GF-D8 (cell line): Measurements from ENCODE around the gene RGL1.
"Not testable (repeated sequence)": the region's sequence is repeated elsewhere in the genome, so short reads cannot be mapped to it uniquely, and the experiment has no call there.

Source experiments
- DNase-seq: peaks from one replicate; lab custom pipeline; 2025; lab: John Stamatoyannopoulos, UW

RGL1 gene

GRCh38 chr1:183785921-183786320 lies 19.0 kb upstream of the RGL1 start:
- DNase-seq, result not testable (repeated sequence)

GRCh38 chr1:183787704-183788103 lies 17.2 kb upstream of the RGL1 start:
- DNase-seq, result no peak

GRCh38 chr1:183791319-183791718 lies 13.6 kb upstream of the RGL1 start:
- no peak for DNase-seq

- DNase-seq, result no peak
Measured at GRCh38 chr1:183792300-183792699, 12.6 kb upstream of the RGL1 start.

GRCh38 chr1:183794088-183794487 lies 10.8 kb upstream of the RGL1 start:
- DNase-seq, result no peak

GRCh38 chr1:183800449-183800848 lies 4.5 kb upstream of the RGL1 start:
- no peak for DNase-seq

- no peak for DNase-seq
Measured at GRCh38 chr1:183801649-183802048, 3.3 kb upstream of the RGL1 start.

GRCh38 chr1:183804387-183804786 lies 533 bp upstream of the RGL1 start:
- DNase-seq, result no peak

GRCh38 chr1:183806125-183806524 lies 1.2 kb downstream of the RGL1 start:
- no peak for DNase-seq

- no peak for DNase-seq
Measured at GRCh38 chr1:183806675-183807074, 1.8 kb downstream of the RGL1 start.

GRCh38 chr1:183807549-183808168 lies 2.7 kb downstream of the RGL1 start:
- DNase-seq, result no peak

- no peak for DNase-seq
Measured at GRCh38 chr1:183808296-183809027, 3.5 kb downstream of the RGL1 start.

GRCh38 chr1:183810121-183810520 lies 5.2 kb downstream of the RGL1 start:
- no peak for DNase-seq

GRCh38 chr1:183810756-183811544 lies 6.0 kb downstream of the RGL1 start:
- DNase-seq, result no peak

GRCh38 chr1:183812128-183812527 lies 7.2 kb downstream of the RGL1 start:
- no peak for DNase-seq

GRCh38 chr1:183812686-183813569 lies 8.0 kb downstream of the RGL1 start:
- no peak for DNase-seq

- no peak for DNase-seq
Measured at GRCh38 chr1:183814121-183814681, 9.3 kb downstream of the RGL1 start.

GRCh38 chr1:183816110-183816509 lies 11.2 kb downstream of the RGL1 start:
- no peak for DNase-seq

- no peak for DNase-seq
Measured at GRCh38 chr1:183817576-183818288, 12.8 kb downstream of the RGL1 start.

GRCh38 chr1:183819059-183819458 lies 14.1 kb downstream of the RGL1 start:
- no peak for DNase-seq

GRCh38 chr1:183821309-183821888 lies 16.5 kb downstream of the RGL1 start:
- no peak for DNase-seq
